ENCODE measurements around the gene GFI1B. TPM values are rescaled to one million over a fixed set of nuclear protein-coding genes. Genes with fewer than 3 reads are reported as not detected.
"Not testable (repeated sequence)": the region's sequence is repeated elsewhere in the genome, so short reads cannot be mapped to it uniquely, and the experiment has no call there.

Gene GFI1B
- total RNA-seq, 4 donors from 2014 or later, result 0.14 TPM; not detected in 3

- intact Hi-C loops (cut with DNase I; ENCODE audit: low total_unique reads), result no loop called here
- TF ChIP-seq POLR2A (IDR thresholded peaks at IDR 0.05), result no peak
- TF ChIP-seq, protein P1, sequence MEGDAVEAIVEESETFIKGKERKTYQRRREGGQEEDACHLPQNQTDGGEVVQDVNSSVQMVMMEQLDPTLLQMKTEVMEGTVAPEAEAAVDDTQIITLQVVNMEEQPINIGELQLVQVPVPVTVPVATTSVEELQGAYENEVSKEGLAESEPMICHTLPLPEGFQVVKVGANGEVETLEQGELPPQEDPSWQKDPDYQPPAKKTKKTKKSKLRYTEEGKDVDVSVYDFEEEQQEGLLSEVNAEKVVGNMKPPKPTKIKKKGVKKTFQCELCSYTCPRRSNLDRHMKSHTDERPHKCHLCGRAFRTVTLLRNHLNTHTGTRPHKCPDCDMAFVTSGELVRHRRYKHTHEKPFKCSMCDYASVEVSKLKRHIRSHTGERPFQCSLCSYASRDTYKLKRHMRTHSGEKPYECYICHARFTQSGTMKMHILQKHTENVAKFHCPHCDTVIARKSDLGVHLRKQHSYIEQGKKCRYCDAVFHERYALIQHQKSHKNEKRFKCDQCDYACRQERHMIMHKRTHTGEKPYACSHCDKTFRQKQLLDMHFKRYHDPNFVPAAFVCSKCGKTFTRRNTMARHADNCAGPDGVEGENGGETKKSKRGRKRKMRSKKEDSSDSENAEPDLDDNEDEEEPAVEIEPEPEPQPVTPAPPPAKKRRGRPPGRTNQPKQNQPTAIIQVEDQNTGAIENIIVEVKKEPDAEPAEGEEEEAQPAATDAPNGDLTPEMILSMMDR (IDR thresholded peaks at IDR 0.05), result no peak
- DNase-seq, result no peak
- Histone ChIP-seq H3K27me3 (no peaks in the 10 kb centered on the region), H3K4me1 (peaks cover 0 to 15% of the 10 kb centered on the region in 2 donors), H3K4me3 (no peak overlapping the region), H3K9me3 (no peaks in the 10 kb centered on the region), H3K27ac (no peak overlapping the region), H3K36me3 (no peaks in the 10 kb centered on the region)
Measured at GRCh38 chr9:133032171-133032570, 53.7 kb downstream of the GFI1B start.

GRCh38 chr9:133035669-133036068, 57.2 kb downstream of the GFI1B start:
- intact Hi-C loops (cut with DNase I; ENCODE audit: low total_unique reads), result no loop called here
- Histone ChIP-seq H3K27me3 (no peaks in the 10 kb centered on the region), H3K9me3 (no peaks in the 10 kb centered on the region), H3K4me1 (peaks cover 0 to 10% of the 10 kb centered on the region in 2 donors), H3K4me3 (no peak overlapping the region), H3K36me3 (no peaks in the 10 kb centered on the region), H3K27ac (no peak overlapping the region)
- DNase-seq, result no peak
- TF ChIP-seq, protein P1 (IDR thresholded peaks at IDR 0.05), result no peak
- TF ChIP-seq POLR2A (IDR thresholded peaks at IDR 0.05), result no peak

DNA sequence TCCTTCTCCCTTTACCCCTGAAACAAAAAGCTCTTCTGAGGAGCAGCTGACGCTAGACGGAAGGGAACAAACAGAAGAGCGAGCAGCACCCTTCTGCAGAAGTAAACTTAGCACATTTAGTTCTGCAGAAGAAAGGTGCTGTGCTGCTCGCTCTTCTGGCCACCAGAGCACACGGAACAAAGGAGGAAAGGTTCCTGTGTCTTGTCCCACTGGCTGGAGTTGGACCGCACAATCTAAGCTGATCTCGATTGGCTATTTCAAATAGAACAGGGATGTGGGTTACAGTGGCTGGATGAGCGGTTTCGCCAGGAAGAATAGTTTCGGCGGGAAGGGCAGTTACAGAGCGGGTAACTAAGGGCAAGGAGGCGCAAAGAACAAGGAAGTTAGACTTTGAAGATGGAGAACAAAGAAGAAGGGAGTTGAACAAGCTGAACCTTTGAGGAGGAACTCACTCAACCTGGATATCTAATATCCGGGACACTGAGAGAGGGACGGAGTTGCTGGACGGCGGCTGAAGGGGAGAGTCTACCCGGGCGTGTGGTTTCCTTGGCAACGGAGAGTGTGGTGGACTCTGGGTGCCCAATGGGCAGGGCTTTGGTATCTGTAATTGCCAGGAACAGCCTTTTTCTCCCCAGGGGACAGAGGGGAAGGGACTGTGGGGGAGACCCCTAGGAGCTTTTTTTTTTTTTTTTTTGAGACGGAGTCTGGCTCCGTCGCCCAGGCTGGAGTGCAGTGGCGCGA, 59.5 kb downstream of the GFI1B start:
- Histone ChIP-seq H3K27ac (no peak overlapping the region), H3K4me1 (no peaks in the 10 kb centered on the region), H3K36me3 (no peaks in the 10 kb centered on the region), H3K9me3 (no peaks in the 10 kb centered on the region), H3K27me3 (no peaks in the 10 kb centered on the region), H3K4me3 (no peak overlapping the region)
- DNase-seq, result no peak
- TF ChIP-seq, protein P1 (IDR thresholded peaks at IDR 0.05), result no peak
- TF ChIP-seq POLR2A (IDR thresholded peaks at IDR 0.05), result no peak
- intact Hi-C loops (cut with DNase I; ENCODE audit: low total_unique reads), result no loop called here

DNA sequence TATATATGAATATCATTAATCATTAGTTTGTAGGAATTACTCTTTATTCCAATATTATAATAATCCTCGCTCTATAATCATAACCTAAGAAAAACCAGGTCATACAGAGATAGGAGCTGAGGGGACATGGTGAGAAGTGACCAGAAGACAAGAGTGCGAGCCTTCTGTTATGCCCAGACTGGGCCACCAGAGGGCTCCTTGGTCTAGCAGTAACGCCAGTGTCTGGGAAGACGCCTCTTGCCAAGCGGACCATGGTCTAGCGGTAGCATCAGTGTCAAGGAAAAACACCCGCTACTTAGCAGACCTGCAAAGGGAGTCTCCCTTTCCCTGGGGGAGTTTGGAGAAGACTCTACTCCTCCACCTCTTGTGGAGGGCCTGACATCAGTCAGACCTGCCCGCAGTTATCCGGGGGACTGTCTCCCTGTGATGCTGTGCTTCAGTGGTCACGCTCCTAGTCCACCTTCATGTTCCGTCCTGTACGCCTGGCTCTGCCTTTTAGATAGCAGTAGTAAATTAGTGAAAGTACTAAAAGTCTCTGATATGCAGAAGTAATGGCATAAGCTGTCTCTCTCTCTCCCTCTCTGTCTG, 62.5 kb downstream of the GFI1B start:
- peak; percentile 33 to 38 for DNase-seq
- H3K4me3 ChIP-seq; H3K36me3 ChIP-seq; intact Hi-C loops (cut with DNase I; ENCODE audit: low total_unique reads); H3K9me3 ChIP-seq; H3K4me1 ChIP-seq; H3K27ac ChIP-seq; H3K27me3 ChIP-seq: not testable (repeated sequence)
- TF ChIP-seq, protein P1 (IDR thresholded peaks at IDR 0.05), result peak in 1 of 4 experiments; percentile 32

Small RNA genes within 50 kb of the gene (microRNA-seq; reads per million reads assigned to microRNA genes)
- 4.9 reads per million, percentile 3 among the genes with 10 or more reads in this experiment for gene MIR548AW (ENCODE audit: borderline microRNAs expressed, borderline replicate concordance)

Small RNA genes within 50 kb of the gene (small RNA-seq; reads per million reads assigned to genes)
- gene AL593851.1, result not detected
- 1.1 reads per million, percentile 55 among the genes with 10 or more reads in this experiment for gene MIR548AW
- not detected for gene RNU7-21P

Other genes with a start within 250 kb of the GFI1B start
- 1 to 10 TPM in 1 of 4 donors, under 1 TPM in 1, not detected in 2; 0.61 to 1.9 TPM for gene AK8, start 100.4 kb upstream of the GFI1B start, total RNA-seq
- 1 to 10 TPM in 3 of 4 donors, under 1 TPM in 1; 0.26 to 7.0 (median 2.4) TPM for gene SPACA9, start 99.8 kb upstream of the GFI1B start, total RNA-seq
- gene TSC1, start 34.1 kb upstream of the GFI1B start, total RNA-seq, result 10 to 100 TPM; 29.7 to 55.3 (median 44.0) TPM
- 10 to 100 TPM; 26.6 to 52.8 (median 37.1) TPM for gene GTF3C5, start 52.3 kb downstream of the GFI1B start, total RNA-seq
- gene CEL, start 83.3 kb downstream of the GFI1B start, total RNA-seq, result 1 to 10 TPM in 1 of 4 donors, under 1 TPM in 2, not detected in 1; 0.26 to 1.4 (median 0.62) TPM
- 10 to 100 TPM; 14.1 to 67.9 (median 30.3) TPM for gene RALGDS, start 142.5 kb downstream of the GFI1B start, total RNA-seq
- 10 to 100 TPM in 2 of 4 donors, 1 to 10 TPM in 2; 3.5 to 28.5 (median 9.8) TPM for gene GBGT1, start 185.2 kb downstream of the GFI1B start, total RNA-seq
- not detected for gene OBP2B, start 230.6 kb downstream of the GFI1B start, total RNA-seq